ENCODE measurements around the gene MMP25.
"Not testable (repeated sequence)": the region's sequence is repeated elsewhere in the genome, so short reads cannot be mapped to it uniquely, and the experiment has no call there.

The MMP25 gene

DNA sequence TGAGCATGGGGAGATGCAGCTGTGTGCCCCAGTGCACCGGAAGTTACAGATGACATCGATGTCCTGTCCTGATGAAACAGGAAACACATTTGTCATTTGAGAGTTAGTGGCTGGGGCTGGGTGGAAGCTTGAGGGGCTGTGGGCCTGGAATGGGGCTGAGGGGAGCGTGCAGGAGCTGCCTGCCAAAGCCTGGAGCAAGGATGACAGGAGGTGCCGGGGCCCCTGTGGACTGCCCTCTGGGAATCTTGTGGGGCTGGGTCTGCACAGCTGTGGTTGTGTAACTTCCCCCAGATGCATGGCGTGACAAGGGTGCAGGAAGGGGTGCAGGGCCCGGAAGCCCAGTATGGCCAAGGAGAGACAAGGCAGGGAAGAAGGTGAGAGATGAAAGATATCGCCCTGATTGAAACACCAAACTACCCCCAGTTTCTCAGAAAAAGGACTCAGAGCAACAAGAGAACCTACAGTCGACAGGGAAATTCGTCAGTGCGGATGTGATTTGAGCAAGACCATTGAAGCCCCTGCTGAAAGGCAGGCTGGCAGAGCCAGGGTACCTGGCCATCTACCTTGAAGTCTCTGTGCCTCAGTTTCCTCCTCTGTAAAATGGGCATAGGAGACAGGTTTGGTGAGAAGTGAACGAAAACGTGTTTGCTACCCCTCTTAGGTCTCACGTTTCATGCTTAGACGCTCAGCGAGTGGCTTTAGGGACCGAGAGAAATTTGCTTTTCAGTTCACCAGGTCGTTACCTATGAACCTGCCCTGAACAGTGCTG, 8.8 kb downstream of the MMP25 start:
- DNase-seq (ENCODE audit: extremely low read depth, insufficient read length): no peak
- TF ChIP-seq CTCF (IDR thresholded peaks at IDR 0.05; ENCODE audit: insufficient read depth, low read length, poor library complexity, severe bottlenecking): no peak
- Histone ChIP-seq H3K4me3 (replicated peaks; ENCODE audit: low read depth, low read length) (no peak overlapping the region), H3K27me3 (replicated peaks; ENCODE audit: control insufficient read depth, insufficient read depth, low read length) (no peaks in the 10 kb centered on the region), H3K36me3 (ENCODE audit: control insufficient read depth, insufficient read depth, low read length) (no peaks in the 10 kb centered on the region; the same call in 1 of the 2 replicates)

DNA sequence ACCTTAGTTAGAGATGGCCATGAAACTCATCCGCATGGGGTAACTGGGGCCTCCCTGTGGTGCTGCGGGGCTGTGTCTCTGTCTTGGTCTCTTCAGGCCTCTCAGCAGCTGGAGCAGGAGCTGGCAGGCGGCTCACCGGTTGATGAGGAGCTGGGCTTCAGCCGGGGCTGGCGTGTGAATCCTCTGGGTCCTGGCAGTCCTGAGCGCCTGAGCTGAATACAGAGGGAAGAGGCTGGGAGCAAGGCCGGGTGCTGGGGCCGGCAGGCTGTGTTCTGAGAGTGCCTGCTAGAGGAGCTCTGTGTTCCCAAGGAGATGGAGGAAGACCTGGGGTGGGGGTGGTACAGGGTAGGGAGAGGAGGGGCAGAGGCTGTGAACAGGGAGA, 9.4 kb downstream of the MMP25 start:
- H3K27me3 ChIP-seq (replicated peaks; ENCODE audit: control insufficient read depth, insufficient read depth, low read length); H3K4me3 ChIP-seq (replicated peaks; ENCODE audit: low read depth, low read length); H3K36me3 ChIP-seq (ENCODE audit: control insufficient read depth, insufficient read depth, low read length); DNase-seq (ENCODE audit: extremely low read depth, insufficient read length): not testable (repeated sequence)

DNA sequence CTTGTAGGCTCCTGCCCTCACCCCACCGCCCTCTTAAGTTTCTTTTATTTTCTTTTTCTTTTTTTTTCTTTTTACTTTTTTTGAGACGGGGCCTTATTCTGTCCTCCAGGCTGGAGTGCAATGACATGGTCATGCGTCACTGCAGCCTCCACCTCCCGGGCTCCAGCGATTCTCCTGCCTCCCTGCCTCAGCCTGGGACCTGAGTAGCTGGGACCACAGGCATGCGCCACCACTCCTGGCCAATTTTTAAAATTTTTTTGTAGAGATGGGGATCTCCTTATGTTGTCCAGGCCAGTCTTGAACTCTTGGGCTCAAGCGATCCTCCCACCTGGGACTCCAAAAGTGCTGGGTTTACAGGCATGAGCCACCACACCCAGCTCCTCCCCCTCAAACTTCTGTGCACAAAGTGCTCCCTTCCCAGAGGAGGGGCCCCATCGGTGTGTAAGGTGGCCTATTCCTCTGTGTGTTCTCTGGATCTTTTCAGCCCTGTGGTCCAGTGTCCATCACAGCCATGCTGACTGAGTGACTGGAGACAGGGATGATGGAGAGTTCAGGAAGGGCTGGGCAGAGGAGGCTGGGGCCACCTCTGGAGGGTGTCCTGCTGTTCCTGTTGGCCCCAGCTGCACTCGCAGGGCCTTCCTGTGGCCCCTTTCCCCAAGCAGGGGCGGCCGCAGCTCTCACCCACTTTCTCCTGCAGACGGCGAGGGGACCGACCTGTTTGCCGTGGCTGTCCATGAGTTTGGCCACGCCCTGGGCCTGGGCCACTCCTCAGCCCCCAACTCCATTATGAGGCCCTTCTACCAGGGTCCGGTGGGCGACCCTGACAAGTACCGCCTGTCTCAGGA, 10.2 kb downstream of the MMP25 start:
- DNase-seq (ENCODE audit: extremely low read depth, insufficient read length): no peak
- H3K4me3 ChIP-seq (replicated peaks; ENCODE audit: low read depth, low read length): no peak overlapping the region
- no peak for TF ChIP-seq CTCF (IDR thresholded peaks at IDR 0.05; ENCODE audit: insufficient read depth, low read length, poor library complexity, severe bottlenecking)
- H3K27me3 ChIP-seq (replicated peaks; ENCODE audit: control insufficient read depth, insufficient read depth, low read length): no peaks in the 10 kb centered on the region
- H3K36me3 ChIP-seq (ENCODE audit: control insufficient read depth, insufficient read depth, low read length): no peaks in the 10 kb centered on the region; the same call in 1 of the 2 replicates

DNA sequence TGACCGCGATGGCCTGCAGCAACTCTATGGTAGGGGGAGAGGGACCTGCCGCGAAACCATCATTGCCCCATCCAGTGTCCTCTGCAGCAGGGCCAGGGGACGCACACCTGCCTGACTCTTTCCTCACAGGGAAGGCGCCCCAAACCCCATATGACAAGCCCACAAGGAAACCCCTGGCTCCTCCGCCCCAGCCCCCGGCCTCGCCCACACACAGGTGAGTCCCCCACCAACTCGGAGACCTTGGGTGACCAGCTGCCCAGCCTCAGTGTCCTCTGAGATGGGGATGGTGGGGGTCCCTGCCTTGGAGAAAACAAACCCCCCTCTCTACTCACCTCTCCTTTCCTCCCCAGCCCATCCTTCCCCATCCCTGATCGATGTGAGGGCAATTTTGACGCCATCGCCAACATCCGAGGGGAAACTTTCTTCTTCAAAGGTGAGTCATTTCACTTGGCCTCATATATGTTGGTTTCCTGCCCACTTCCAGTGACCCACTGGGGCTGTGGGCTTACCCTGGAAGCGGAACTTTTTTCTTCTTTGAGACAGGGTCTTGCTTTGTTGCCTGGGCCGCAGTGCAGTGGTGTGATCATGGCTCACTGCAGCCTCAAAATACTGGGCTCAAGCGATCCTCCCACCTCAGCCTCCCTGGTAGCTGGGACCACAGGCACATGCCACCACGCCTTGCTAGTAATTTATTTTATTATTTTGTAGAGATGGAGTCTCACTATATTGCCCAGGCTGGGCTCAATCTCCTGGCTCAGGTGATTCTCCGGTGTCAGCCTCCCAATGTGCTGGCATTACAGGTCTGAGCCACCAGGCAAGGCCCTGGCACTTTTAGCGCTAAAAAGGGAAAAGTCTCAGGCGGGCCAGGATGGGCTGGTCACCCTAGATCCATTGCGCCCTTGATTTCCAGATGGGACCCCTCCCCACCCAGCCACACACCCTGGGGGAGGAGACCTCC, 11.1 kb downstream of the MMP25 start:
- Histone ChIP-seq H3K27me3 (replicated peaks; ENCODE audit: control insufficient read depth, insufficient read depth, low read length) (no peaks in the 10 kb centered on the region), H3K4me3 (replicated peaks; ENCODE audit: low read depth, low read length) (peak overlapping the region; percentile 98), H3K36me3 (ENCODE audit: control insufficient read depth, insufficient read depth, low read length) (no peaks in the 10 kb centered on the region; the same call in 1 of the 2 replicates)
- no peak for DNase-seq (ENCODE audit: extremely low read depth, insufficient read length)
- no peak for TF ChIP-seq CTCF (IDR thresholded peaks at IDR 0.05; ENCODE audit: insufficient read depth, low read length, poor library complexity, severe bottlenecking)

GRCh38 chr16:3058139-3059030, 12.0 kb downstream of the MMP25 start:
- peak overlapping the region; percentile 98 for H3K4me3 ChIP-seq (replicated peaks; ENCODE audit: low read depth, low read length)
- peak; percentile 53 for DNase-seq (ENCODE audit: extremely low read depth, insufficient read length)
- no peaks in the 10 kb centered on the region; the same call in 1 of the 2 replicates for H3K36me3 ChIP-seq (ENCODE audit: control insufficient read depth, insufficient read depth, low read length)
- peak; percentile 54 for TF ChIP-seq CTCF (IDR thresholded peaks at IDR 0.05; ENCODE audit: insufficient read depth, low read length, poor library complexity, severe bottlenecking)
- no peaks in the 10 kb centered on the region for H3K27me3 ChIP-seq (replicated peaks; ENCODE audit: control insufficient read depth, insufficient read depth, low read length)

Measured in GM06990 (cell line).